ENCODE data around the gene SLC2A4RG. TPM values are rescaled to one million over a fixed set of nuclear protein-coding genes. Genes with fewer than 3 reads are reported as not detected.
A peak's percentile ranks its signal among the peaks of the same experiment; 100 is the strongest.

Gene SLC2A4RG
- total RNA-seq, 2 donors from 2014 or later = 43.5 to 47.0 TPM

DNA sequence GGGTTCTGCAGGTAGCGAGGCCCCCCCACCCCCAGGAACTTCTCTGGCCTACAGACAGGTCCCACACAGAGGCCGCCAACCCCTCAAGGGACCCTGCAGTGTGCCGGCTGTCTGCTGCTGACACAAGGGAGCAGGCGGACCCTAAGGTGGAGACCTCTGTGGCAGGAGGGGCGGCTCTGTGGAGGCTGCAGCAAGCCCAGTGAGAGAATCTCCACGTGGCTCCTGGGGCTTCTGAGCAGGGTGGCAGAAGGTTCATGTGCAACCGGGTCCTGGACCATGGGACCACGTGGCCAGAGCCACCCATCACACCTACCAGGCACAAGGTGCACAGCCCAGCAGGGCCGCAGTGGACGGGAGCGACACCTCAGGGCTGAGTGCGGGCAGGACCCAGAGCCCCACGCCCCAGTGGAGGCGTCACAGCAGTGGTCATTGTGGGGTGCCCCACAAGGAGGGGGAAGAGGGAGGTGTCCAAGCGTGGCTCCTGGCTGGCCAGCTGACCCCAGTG lies 36.1 kb upstream of the SLC2A4RG start:
- H3K27ac Mint-ChIP-seq = no peak overlapping the region
- no peak overlapping the region for H3K4me3 Mint-ChIP-seq
- no peaks in the 10 kb centered on the region for H3K9me3 Mint-ChIP-seq
- no peaks in the 10 kb centered on the region for H3K27me3 Mint-ChIP-seq (ENCODE audit: low read depth)
- ATAC-seq (replicated peaks in 1 of 2) (no peak), DNase-seq (no peak)
- H3K36me3 Mint-ChIP-seq (ENCODE audit: insufficient read depth in 2 of 2) = peaks cover 1 to 8% of the 10 kb centered on the region in 2 donors
- peaks cover 17% of the 10 kb centered on the region for H3K4me1 Mint-ChIP-seq (ENCODE audit: low read depth)

DNA sequence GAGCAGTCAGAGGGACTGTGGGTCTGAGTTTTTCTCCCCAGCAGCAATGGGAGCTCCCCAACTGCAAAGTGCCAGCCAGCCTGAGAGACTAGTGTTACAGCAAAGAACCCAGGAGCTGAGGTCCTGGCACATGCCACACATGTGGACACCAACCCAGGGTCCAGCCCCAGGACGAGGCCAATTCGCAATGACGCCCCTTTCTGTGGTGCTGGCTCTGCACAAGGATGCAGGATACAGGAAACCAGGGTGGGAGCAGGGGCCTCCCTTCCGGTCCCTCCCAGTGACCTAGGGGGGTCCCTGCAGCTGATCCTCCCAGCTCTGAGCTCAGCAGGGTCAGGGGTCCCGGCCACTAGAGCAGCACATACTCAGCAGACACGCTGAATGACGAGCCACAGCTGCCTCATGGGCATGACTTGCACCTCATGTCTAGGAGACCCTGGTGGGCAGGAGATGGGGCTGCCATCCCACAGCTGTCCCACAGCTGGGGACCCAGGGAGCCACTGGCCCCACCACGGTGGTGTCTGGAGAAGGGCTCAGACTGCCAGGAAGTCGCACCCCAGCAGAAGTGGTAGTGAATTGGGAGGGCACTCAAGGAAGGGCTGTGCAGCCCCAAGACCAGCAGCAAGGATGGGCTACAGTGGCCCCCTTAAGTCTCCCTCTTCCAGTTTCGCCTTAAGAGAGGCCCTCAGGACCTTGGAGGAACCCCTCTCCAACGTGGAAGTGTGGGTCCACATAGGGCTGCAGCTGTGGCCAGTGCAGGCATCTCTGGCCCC lies 35.4 kb upstream of the SLC2A4RG start:
- DNase-seq (no peak), ATAC-seq (replicated peaks in 1 of 2) (no peak)
- Mint-ChIP-seq H3K4me1 (ENCODE audit: low read depth) (peaks cover 22% of the 10 kb centered on the region), H3K36me3 (ENCODE audit: insufficient read depth in 2 of 2) (peaks cover 1 to 8% of the 10 kb centered on the region in 2 donors), H3K9me3 (no peaks in the 10 kb centered on the region), H3K27me3 (ENCODE audit: low read depth) (no peaks in the 10 kb centered on the region), H3K27ac (peak overlapping the region; percentile 70), H3K4me3 (no peak overlapping the region)

DNA sequence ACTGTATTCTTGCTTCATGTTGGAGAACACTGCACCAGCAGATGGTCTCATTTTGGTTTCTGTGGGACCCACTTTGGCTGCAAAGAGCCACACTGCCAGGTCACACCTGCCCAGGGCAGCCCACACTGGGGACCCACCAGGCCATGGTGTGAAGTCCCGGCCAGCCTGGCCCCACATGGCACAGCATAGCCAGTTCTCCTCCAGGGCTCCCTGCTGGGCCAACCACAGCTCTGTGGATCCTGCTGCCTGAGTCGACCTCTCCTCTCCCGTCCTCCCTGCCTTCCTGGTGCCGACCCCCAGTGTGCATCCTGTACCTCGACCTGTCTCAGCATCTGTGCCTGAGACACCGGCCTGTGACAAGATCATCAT lies 34.8 kb upstream of the SLC2A4RG start:
- DNase-seq (no peak), ATAC-seq (replicated peaks in 1 of 2) (no peak)
- Mint-ChIP-seq H3K27ac (no peak overlapping the region), H3K4me3 (no peak overlapping the region), H3K9me3 (no peaks in the 10 kb centered on the region), H3K4me1 (ENCODE audit: low read depth) (peaks cover 22% of the 10 kb centered on the region), H3K27me3 (ENCODE audit: low read depth) (no peaks in the 10 kb centered on the region), H3K36me3 (ENCODE audit: insufficient read depth in 2 of 2) (peaks cover 1 to 8% of the 10 kb centered on the region in 2 donors)

DNA sequence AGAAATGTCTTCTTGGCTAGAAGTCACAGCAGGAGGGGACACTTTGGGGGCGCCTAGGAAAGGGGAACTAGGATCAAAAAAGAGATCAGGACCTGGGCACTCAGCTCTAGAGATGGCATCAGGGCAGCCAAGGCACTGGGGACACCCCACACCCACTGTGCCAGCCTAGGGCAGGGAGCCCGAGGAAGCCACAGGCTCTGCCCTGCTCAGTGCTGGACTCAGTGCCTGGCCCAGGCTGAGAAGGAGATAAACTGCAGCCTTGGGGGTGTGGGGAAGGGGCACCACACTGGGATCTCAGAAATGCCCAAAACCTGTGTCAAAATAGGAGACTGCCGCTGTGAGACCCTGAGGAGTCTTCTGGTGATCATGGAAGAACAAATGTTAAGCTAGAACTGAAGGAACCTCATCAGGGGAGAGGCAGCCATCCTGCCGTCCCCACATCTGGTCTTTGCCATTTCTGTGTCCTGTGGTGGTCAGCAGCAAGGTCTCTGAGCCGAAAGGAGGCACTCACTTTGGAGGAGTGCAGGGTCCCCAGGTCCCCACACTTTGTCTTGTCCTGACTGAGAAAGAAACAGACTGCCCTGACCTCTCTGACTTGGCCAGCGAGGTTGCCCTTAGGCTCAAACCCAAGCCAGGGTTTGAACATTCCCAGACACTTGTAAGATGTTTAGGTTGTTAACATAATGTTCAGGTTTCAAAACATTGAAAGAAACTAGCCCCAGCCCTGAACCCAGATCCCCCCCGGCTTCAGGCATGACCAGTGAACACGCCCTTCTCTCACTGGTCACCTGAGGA lies 34.1 kb upstream of the SLC2A4RG start:
- no peak for DNase-seq
- Mint-ChIP-seq H3K9me3 (no peaks in the 10 kb centered on the region), H3K27ac (no peak overlapping the region), H3K4me3 (peak overlapping the region in 1 of 2 donors; percentile 84), H3K4me1 (ENCODE audit: low read depth) (peaks cover 28% of the 10 kb centered on the region), H3K27me3 (ENCODE audit: low read depth) (no peaks in the 10 kb centered on the region), H3K36me3 (ENCODE audit: insufficient read depth in 2 of 2) (peaks cover 1 to 10% of the 10 kb centered on the region in 2 donors)
- no peak for ATAC-seq (replicated peaks in 1 of 2)

DNA sequence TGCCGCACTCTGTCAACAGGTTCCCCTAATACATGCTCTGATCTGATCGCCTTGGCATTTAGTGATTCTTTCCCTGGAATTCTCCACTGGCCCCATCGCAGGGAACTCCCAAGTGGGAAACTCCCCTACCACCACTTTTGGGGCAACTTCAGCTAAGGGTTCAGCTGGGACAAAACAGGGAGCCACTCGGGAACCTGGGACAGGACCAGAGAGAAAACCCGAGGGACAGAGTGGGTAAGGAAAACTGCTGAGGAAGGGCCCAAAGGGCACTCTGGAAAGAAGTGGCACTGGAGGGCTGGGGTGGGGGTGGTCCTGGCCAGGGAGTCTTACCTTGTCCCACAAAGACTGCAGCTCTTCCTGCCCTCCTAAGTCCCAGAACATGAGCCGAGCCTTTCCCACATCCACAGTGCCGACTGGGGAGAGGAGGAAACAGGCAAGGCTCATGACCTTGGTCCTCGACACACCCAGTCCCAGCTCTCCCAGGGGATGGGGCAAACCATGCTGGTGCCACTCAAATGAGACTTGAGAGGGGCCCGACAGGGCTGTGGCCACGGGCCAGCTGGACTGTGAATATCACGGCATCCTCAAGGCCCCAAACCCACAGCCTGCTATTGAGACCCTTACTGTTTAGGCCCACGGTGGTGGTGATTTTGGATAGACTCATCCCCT lies 33.4 kb upstream of the SLC2A4RG start:
- no peaks in the 10 kb centered on the region for H3K9me3 Mint-ChIP-seq
- H3K27me3 Mint-ChIP-seq (ENCODE audit: low read depth) = no peaks in the 10 kb centered on the region
- peaks cover 35% of the 10 kb centered on the region for H3K4me1 Mint-ChIP-seq (ENCODE audit: low read depth)
- H3K36me3 Mint-ChIP-seq (ENCODE audit: insufficient read depth in 2 of 2) = peaks cover 1 to 17% of the 10 kb centered on the region in 2 donors
- H3K4me3 Mint-ChIP-seq = peak overlapping the region; percentile 84 to 90
- no peak for DNase-seq
- no peak for ATAC-seq (replicated peaks in 1 of 2)
- H3K27ac Mint-ChIP-seq = peak overlapping the region; percentile 19

DNA sequence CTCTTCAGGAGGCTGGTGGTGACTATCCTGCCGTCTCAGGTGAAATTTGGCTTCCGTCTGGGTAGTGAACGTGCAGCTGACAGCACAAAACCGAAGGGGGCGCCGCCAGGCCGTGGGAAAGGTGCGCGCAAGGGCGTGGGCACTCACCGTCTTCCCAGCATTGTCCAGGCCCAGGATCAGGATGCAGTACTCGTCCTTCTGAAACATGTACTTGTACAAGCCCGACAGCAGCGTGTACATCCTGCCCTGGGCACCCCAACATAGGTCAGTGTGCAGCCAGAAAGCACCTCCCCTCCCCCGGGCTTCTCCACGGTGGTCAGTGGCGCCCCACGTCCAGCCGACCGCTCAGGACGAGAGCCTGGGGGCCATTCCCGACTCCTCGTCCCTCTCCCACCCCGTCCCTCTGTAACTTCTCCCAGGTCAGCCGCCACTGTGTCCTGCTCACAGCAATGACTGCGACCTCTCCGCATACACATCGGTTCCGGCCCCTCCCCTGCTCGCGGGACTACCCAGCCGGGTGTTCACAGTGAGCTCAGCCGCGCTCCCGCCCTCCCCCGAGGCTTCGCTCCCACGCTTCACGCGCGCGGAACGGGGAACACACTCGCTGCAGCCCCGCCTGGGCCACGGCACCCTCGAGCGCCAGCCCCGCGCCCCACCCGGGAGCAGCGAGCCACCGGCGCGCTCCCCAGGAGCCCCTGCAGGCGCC lies 32.6 kb upstream of the SLC2A4RG start:
- Mint-ChIP-seq H3K4me1 (ENCODE audit: low read depth) (peaks cover 44% of the 10 kb centered on the region), H3K9me3 (peaks cover 0 to under 1% of the 10 kb centered on the region in 2 donors), H3K27ac (peak overlapping the region; percentile 3), H3K4me3 (peak overlapping the region; percentile 84 to 90), H3K27me3 (ENCODE audit: low read depth) (no peaks in the 10 kb centered on the region), H3K36me3 (ENCODE audit: insufficient read depth in 2 of 2) (peaks cover 1 to 24% of the 10 kb centered on the region in 2 donors)
- peak; percentile 66 for ATAC-seq (replicated peaks in 1 of 2)
- peak; percentile 73 to 75 for DNase-seq

DNA sequence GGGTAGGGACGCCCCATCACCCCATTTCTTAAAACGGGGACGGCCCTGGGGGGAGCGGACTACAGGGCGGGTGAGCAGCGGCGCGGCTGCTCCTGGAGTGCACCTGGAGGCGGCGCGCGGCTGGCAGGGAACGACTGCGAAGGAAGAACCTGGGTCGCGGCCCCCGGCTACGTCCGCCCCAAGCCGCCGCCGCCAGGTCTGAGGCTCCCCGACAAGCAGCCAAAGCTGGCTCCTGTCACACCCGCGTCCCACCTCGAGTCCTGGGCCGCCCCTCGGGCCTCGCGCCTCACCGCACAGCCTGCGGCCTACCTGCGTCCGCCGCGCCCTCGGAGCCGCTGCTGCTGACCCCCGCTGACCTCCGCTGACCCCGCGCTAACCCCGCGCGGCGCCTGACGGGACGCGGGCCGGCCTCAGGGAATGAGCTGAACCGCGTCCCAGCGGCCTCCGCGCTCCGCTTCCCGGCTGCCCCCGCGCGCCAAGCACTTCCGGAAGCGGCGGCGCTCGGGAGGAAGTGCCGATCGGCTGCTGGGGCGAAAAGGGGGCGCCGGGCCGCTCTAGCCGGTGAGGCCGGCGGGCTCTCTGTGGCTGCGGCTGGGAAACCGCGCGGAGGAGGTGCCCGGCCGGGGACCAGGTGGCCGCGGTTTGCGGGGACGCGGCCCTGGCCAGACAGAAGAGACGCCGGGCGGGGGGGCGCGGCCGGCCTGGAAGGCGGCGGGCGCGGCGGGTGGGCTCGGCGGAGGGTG lies 31.8 kb upstream of the SLC2A4RG start, which contains the start of the genes ARFRP1 and ZGPAT:
Gene ARFRP1 (minus strand): TSS at position 419 of the 743 bp plus-strand sequence. CDS start 885 bp downstream, outside the sequence.
Gene ZGPAT (plus strand): TSS at position 482 of the 743 bp plus-strand sequence. CDS start 542 bp downstream, outside the sequence.
- DNase-seq (peak; percentile 87 to 94), ATAC-seq (replicated peaks in 1 of 2) (peak; percentile 89 to 90)
- Mint-ChIP-seq H3K4me1 (ENCODE audit: low read depth) (peaks cover 51% of the 10 kb centered on the region), H3K36me3 (ENCODE audit: insufficient read depth in 2 of 2) (peaks cover 6 to 31% of the 10 kb centered on the region in 2 donors), H3K27ac (peak within 1 kb of the TSS; percentile 77), H3K27me3 (ENCODE audit: low read depth) (no peaks in the 10 kb centered on the region), H3K4me3 (peak within 1 kb of the TSS; percentile 94 to 96), H3K9me3 (peaks cover 2 to 5% of the 10 kb centered on the region in 2 donors)

DNA sequence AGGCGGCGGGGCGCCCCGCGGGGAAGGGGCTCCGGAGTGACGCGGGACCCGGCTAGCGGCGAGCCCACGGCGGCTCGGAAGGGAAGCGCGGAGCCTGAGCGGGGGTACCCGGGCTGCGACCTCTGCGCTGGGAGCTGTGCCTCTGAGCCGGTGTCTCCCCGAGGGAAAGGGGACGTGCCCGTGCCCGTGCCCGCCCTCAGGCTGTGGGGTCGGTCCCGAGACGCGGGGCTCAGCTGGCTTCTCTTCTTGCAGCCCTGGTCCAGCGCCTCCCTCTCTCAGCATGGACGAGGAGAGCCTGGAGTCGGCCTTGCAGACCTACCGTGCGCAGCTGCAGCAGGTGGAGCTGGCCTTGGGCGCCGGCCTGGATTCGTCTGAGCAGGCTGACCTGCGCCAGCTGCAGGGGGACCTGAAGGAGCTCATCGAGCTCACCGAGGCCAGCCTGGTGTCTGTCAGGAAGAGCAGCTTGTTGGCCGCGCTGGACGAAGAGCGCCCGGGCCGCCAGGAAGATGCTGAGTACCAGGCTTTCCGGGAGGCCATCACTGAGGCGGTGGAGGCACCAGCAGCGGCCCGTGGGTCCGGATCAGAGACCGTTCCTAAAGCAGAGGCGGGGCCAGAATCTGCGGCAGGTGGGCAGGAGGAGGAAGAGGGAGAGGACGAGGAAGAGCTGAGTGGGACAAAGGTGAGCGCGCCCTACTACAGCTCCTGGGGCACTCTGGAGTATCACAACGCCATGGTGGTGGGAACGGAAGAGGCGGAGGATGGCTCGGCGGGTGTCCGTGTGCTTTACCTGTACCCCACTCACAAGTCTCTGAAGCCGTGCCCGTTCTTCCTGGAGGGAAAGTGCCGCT lies 31.1 kb upstream of the SLC2A4RG start:
- Mint-ChIP-seq H3K9me3 (peaks cover 2 to 5% of the 10 kb centered on the region in 2 donors), H3K4me3 (peak overlapping the region; percentile 94 to 96), H3K27ac (peak overlapping the region; percentile 77), H3K4me1 (ENCODE audit: low read depth) (peaks cover 51% of the 10 kb centered on the region), H3K36me3 (ENCODE audit: insufficient read depth in 2 of 2) (peaks cover 6 to 34% of the 10 kb centered on the region in 2 donors), H3K27me3 (ENCODE audit: low read depth) (no peaks in the 10 kb centered on the region)
- ATAC-seq (replicated peaks in 1 of 2) = peak; percentile 3 to 12
- no peak for DNase-seq

DNA sequence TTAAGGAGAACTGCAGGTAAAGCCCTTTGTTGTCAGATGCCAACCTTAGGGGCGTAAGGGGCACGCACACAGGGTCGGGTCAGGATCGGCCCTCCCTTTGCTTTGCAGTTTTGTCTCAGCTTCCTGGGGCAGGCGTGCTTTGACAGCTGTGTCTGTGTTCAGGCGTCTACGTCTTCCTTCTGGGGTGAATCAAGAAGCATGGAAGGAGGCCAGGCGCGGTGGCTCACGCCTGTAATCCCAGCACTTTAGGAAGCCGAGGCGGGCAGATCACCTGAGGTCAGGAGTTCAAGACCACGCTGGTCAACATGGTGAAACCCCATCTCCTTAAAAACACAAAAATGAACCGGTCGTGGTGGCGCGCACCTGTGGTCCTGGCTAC lies 30.4 kb upstream of the SLC2A4RG start:
- Mint-ChIP-seq H3K36me3 (ENCODE audit: insufficient read depth in 2 of 2) (peaks cover 6 to 39% of the 10 kb centered on the region in 2 donors), H3K27me3 (ENCODE audit: low read depth) (no peaks in the 10 kb centered on the region)
- no peak for ATAC-seq (replicated peaks in 1 of 2)

DNA sequence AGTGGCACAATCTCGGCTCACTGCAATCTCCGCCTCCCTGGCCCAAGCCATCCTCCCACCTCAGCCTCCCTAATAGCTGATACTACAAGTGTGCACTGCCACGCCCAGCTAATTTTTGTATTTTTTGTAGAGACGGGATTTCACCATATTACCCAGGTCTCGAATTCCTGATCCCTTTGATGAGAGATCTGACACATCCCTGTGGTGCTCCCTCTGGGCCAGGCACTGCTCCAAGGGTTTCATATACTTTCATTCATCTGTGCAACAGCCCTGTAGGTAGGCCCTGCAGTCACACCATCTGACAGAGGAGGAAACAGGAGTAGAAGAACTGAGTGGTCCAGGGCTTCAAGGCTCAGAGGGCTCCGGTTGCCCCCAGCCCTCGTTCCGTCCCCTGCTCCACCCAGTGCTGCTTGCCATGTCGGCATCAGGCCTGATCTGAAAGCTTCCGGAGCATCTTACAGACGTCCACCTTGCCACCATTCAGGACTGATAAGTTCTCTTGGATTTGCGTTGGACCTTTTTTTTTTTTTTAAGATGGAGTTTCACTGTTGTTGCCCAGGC lies 28.4 kb upstream of the SLC2A4RG start:
- Mint-ChIP-seq H3K4me1 (ENCODE audit: low read depth) (peaks cover 64% of the 10 kb centered on the region), H3K27ac (no peak overlapping the region), H3K4me3 (peak overlapping the region; percentile 41 to 71), H3K27me3 (ENCODE audit: low read depth) (no peaks in the 10 kb centered on the region), H3K36me3 (ENCODE audit: insufficient read depth in 2 of 2) (peaks cover 12 to 50% of the 10 kb centered on the region in 2 donors), H3K9me3 (peaks cover 2 to 7% of the 10 kb centered on the region in 2 donors)
- ATAC-seq (replicated peaks in 1 of 2) = no peak
- no peak for DNase-seq

More for the DNA sequence above, 30.4 kb upstream of the SLC2A4RG start:
- H3K4me3 Mint-ChIP-seq = peak overlapping the region; percentile 94 to 96
- H3K27ac Mint-ChIP-seq = no peak overlapping the region
- no peak for DNase-seq
- peaks cover 53% of the 10 kb centered on the region for H3K4me1 Mint-ChIP-seq (ENCODE audit: low read depth)
- H3K9me3 Mint-ChIP-seq = peaks cover 2 to 5% of the 10 kb centered on the region in 2 donors

DNA sequence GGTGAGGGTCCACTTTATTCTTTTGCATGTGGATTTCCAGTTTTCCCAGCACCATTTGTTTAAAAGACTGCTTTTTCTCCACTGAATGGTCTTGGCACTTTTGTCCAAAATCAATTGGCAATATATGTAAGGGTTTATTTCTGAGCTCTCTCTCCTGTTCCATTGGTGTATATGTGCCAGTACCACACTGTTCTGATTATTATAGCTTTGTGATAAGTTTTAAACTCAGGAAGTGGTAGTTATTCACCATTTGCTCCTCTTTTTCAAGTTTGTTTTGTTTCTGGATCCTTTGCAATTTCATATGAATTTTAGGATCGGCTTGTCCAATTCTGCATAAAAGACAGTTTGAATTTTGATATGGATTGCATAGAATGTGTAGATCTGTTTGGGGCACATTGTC lies 27.4 kb upstream of the SLC2A4RG start:
- peaks cover 2 to 9% of the 10 kb centered on the region in 2 donors for H3K9me3 Mint-ChIP-seq
- DNase-seq (no peak), ATAC-seq (replicated peaks in 1 of 2) (no peak)
- peak overlapping the region; percentile 81 for H3K27ac Mint-ChIP-seq
- H3K4me3 Mint-ChIP-seq = peak overlapping the region in 1 of 2 donors; percentile 10
- H3K4me1 Mint-ChIP-seq (ENCODE audit: low read depth) = peaks cover 67% of the 10 kb centered on the region
- no peaks in the 10 kb centered on the region for H3K27me3 Mint-ChIP-seq (ENCODE audit: low read depth)
- peaks cover 14 to 56% of the 10 kb centered on the region in 2 donors for H3K36me3 Mint-ChIP-seq (ENCODE audit: insufficient read depth in 2 of 2)
